ENCODE data around the gene TGFBR3L. TPM values are rescaled to one million over a fixed set of nuclear protein-coding genes. Genes with fewer than 3 reads are reported as not detected.

Gene TGFBR3L
- total RNA-seq, 1 donor from 2014 or later = 1.8 TPM

DNA sequence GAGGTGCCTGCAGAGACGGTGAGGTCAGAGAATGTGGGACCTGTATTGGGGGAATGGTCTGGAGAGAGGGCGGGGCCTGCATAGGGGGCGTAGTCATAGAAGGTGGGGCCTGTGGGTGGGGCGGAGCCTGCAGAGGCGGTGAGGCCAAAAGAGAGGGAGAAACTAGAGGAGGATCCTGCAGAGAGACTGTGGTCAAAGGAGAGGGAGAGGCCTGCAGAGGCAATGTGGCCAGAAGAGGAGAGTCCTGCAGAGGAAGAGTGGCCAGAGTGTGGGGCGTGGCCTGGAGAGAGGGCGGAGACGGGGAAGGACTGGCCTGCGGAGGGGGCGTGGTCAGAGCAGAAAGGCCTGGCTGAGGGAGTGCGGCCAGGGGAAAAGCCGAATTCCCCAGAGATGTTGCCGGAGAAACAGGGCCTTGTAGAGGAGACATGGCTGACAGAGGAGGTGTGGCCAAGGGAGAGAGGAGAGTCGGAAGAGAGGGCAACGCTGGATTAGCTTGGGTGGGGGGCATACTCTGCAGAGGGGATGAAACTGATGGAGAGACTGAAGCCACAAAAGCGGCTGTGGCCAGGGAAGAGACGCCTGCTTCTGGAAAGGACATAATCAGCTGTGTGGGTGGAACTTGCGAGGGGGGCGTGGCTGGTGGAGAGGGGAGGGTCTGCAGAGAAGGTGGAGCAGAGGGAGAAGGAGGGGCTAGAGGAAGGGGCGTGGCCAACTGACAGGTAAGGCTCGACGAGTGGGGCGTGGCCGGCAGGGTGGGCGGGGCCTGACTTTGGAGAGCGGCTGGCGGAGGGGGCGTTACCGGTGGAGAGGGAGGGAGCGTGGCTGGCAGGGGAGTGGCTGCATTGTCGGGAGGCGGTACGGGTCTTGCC is 43.0 kb upstream of the TGFBR3L start:
- no peaks in the 10 kb centered on the region for H3K36me3 Mint-ChIP-seq
- Histone ChIP-seq H3K36me3 (no peaks in the 10 kb centered on the region), H3K4me2 (peak overlapping the region; percentile 47), H3K4me3 (no peak overlapping the region), H3F3A (ENCODE audit: low read depth) (peaks cover 63% of the 10 kb centered on the region), H3K9me3 (ENCODE audit: low read depth) (no peaks in the 10 kb centered on the region), H2AFZ (replicated peaks) (no peak overlapping the region), H3K27ac (peak overlapping the region; percentile 33), H4K20me1 (ENCODE audit: low read depth) (peaks cover 51% of the 10 kb centered on the region), H3K27me3 (peaks cover 20% of the 10 kb centered on the region), H3K4me1 (peaks cover 11% of the 10 kb centered on the region), H3K9ac (no peak overlapping the region), H3K79me2 (ENCODE audit: low read depth) (no peaks in the 10 kb centered on the region)
- H3K9me3 Mint-ChIP-seq = no peaks in the 10 kb centered on the region
- H3K27me3 Mint-ChIP-seq (ENCODE audit: insufficient read depth, low read depth) = peaks cover 20% of the 10 kb centered on the region
- peak overlapping the region; percentile 82 for H3K4me3 Mint-ChIP-seq
- peaks cover 34% of the 10 kb centered on the region for H3K4me1 Mint-ChIP-seq
- TF ChIP-seq EZH2 (IDR thresholded peaks at IDR 0.05) = no peak
- TF ChIP-seq, protein P1, sequence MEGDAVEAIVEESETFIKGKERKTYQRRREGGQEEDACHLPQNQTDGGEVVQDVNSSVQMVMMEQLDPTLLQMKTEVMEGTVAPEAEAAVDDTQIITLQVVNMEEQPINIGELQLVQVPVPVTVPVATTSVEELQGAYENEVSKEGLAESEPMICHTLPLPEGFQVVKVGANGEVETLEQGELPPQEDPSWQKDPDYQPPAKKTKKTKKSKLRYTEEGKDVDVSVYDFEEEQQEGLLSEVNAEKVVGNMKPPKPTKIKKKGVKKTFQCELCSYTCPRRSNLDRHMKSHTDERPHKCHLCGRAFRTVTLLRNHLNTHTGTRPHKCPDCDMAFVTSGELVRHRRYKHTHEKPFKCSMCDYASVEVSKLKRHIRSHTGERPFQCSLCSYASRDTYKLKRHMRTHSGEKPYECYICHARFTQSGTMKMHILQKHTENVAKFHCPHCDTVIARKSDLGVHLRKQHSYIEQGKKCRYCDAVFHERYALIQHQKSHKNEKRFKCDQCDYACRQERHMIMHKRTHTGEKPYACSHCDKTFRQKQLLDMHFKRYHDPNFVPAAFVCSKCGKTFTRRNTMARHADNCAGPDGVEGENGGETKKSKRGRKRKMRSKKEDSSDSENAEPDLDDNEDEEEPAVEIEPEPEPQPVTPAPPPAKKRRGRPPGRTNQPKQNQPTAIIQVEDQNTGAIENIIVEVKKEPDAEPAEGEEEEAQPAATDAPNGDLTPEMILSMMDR (IDR thresholded peaks at IDR 0.05) = no peak
- no peak for TF ChIP-seq EZH2phosphoT487 (IDR thresholded peaks at IDR 0.05)
- peak overlapping the region; percentile 94 for H3K27ac Mint-ChIP-seq
- DNase-seq (ENCODE audit: low spot score) = peak; percentile 99

DNA sequence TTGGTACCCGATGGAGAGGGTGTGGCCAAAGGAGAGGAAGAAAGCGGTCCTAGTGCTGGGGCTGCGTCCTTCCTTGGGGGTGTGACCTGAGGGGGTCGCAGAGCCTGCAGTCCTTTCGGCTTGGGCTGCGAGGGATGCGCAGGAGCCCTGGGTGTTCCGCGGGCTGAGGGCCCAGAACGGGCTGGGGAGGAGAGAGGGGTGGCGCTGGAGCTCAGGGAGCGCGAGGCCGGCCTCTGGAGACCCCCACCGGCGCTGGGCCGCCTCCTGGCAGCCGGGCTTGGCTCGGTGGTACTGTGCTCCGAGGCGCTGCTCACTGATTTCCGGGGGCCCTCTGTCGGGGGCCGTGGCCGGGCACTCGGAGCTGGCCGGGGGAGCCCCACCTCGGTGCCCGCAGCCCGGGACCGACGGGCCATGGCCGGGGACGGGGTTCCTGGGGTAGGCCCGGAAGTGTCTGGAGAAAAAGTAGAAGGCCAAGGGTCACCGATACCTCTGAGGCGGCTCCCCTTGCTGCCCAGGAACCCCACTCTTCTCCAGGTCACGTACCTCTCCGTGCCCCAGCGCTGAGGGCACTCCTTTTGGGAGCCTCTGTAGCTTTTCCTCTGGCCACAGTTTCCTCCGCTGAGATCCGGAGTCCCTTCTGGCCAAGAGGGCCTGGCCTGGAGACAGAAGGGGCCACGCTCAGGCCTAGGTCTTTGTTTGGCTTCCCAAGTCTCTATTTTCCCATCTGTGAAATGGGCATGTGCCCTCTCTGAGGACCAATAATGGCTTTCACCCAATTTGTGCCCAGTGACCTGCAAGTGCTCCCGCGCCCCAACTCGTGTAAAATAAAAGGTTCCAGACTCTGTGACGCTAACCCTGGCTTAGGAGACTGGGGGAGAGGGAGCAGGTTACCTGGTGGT is 42.1 kb upstream of the TGFBR3L start:
- H3F3A ChIP-seq (ENCODE audit: low read depth) = peaks cover 63% of the 10 kb centered on the region
- no peaks in the 10 kb centered on the region for H3K79me2 ChIP-seq (ENCODE audit: low read depth)
- no peaks in the 10 kb centered on the region for H3K36me3 Mint-ChIP-seq
- peaks cover 15% of the 10 kb centered on the region for H3K27me3 Mint-ChIP-seq (ENCODE audit: insufficient read depth, low read depth)
- H3K27me3 ChIP-seq = peaks cover 15% of the 10 kb centered on the region
- peaks cover 44% of the 10 kb centered on the region for H4K20me1 ChIP-seq (ENCODE audit: low read depth)
- peak overlapping the region; percentile 99 for H3K4me3 ChIP-seq
- H3K4me3 Mint-ChIP-seq = peak overlapping the region; percentile 96
- DNase-seq (ENCODE audit: low spot score) = no peak
- H3K4me2 ChIP-seq = peak overlapping the region; percentile 99
- peaks cover 11% of the 10 kb centered on the region for H3K4me1 ChIP-seq
- no peak overlapping the region for H3K9ac ChIP-seq
- H3K9me3 Mint-ChIP-seq = no peaks in the 10 kb centered on the region
- H3K27ac Mint-ChIP-seq = no peak overlapping the region
- H3K4me1 Mint-ChIP-seq = peaks cover 34% of the 10 kb centered on the region
- no peak overlapping the region for H3K27ac ChIP-seq
- TF ChIP-seq EZH2 (IDR thresholded peaks at IDR 0.05) (no peak), EZH2phosphoT487 (IDR thresholded peaks at IDR 0.05) (no peak)
- TF ChIP-seq, protein P1 (IDR thresholded peaks at IDR 0.05) = no peak
- no peaks in the 10 kb centered on the region for H3K9me3 ChIP-seq (ENCODE audit: low read depth)
- no peak overlapping the region for H2AFZ ChIP-seq (replicated peaks)
- no peaks in the 10 kb centered on the region for H3K36me3 ChIP-seq

DNA sequence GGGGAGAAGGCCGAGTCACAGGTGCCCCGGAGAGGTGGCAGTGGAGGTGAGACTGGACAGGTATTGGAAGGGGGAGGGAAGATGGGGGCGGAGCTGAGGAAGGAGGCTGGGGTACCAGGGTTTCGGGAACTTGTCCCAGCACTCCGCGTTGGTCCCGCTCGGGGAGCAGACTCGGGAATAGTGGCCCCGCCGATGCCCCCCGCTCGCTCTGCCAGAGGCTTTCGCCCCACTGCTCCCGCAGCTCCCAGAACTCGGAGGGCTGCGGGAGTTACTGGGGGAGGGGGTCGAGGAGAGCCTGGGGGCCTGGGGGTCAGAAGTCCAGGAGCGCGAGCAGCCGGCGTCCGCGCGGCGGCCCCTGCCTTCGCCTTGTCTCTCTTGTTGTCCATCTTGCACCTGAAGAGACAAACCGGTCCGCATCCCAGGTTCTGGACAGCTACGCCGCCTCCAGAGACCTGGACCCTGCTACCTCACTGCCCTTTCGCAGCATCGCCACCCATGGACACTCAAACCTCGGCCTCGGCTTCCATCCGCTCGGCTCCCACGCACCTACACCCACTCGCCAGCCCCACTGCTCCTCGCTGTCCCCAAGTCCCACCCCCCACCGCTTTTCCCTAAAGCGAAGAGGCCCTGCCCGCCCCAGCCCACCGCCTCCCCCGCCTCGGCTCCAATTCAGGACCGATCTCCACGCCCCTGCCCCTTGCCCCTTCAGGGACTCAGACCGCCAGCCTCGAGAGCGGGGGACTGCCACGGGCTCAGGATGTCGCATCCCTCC is 41.1 kb upstream of the TGFBR3L start:
- Mint-ChIP-seq H3K4me3 (peak overlapping the region; percentile 96), H3K9me3 (no peaks in the 10 kb centered on the region), H3K27ac (peak overlapping the region; percentile 57), H3K27me3 (ENCODE audit: insufficient read depth, low read depth) (peaks cover 15% of the 10 kb centered on the region), H3K4me1 (peaks cover 32% of the 10 kb centered on the region), H3K36me3 (no peaks in the 10 kb centered on the region)
- H3K27me3 ChIP-seq = peaks cover 8% of the 10 kb centered on the region
- peaks cover 11% of the 10 kb centered on the region for H3K4me1 ChIP-seq
- peak overlapping the region; percentile 99 for H3K4me2 ChIP-seq
- peaks cover 35% of the 10 kb centered on the region for H4K20me1 ChIP-seq (ENCODE audit: low read depth)
- no peaks in the 10 kb centered on the region for H3K36me3 ChIP-seq
- no peaks in the 10 kb centered on the region for H3K9me3 ChIP-seq (ENCODE audit: low read depth)
- no peaks in the 10 kb centered on the region for H3K79me2 ChIP-seq (ENCODE audit: low read depth)
- peak overlapping the region; percentile 99 for H3K4me3 ChIP-seq
- H3F3A ChIP-seq (ENCODE audit: low read depth) = peaks cover 60% of the 10 kb centered on the region
- H3K27ac ChIP-seq = no peak overlapping the region
- peak overlapping the region; percentile 41 for H3K9ac ChIP-seq
- no peak for DNase-seq (ENCODE audit: low spot score)
- peak overlapping the region; percentile 73 for H2AFZ ChIP-seq (replicated peaks)
- TF ChIP-seq EZH2phosphoT487 (IDR thresholded peaks at IDR 0.05) (no peak), EZH2 (IDR thresholded peaks at IDR 0.05) (no peak)
- TF ChIP-seq, protein P1 (IDR thresholded peaks at IDR 0.05) = no peak

Data from neural progenitor cell (in vitro differentiated cells).